EL (cell line): ENCODE measurements around the gene GJA4.
"Not testable (repeated sequence)": the region's sequence is repeated elsewhere in the genome, so short reads cannot be mapped to it uniquely, and the experiment has no call there.

ENCODE experiments used
- DNase-seq: peaks from one replicate; pipeline ENCODE4 v3.0.0-alpha.2; 2016

The GJA4 gene

DNA sequence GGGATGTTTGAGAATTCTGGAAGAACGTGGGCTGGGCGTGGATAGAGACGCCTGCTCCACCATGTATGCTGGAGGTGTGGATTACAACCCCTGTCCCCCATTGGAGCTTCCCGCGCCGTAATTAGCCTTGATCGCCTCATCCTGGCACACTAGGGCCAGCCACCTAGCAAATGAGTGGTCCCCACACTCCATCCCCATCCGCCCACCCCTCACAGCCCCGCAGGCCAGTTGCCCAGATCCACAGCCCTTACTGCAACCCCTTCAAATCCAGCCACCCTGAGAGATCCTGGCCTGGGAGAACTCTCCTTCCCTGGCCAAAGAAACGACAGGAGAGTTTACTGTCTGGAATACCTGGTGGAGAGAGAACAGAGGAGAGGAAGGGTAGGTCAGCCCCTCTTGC is 375 bp upstream of the GJA4 start:
- no peak for DNase-seq

DNA sequence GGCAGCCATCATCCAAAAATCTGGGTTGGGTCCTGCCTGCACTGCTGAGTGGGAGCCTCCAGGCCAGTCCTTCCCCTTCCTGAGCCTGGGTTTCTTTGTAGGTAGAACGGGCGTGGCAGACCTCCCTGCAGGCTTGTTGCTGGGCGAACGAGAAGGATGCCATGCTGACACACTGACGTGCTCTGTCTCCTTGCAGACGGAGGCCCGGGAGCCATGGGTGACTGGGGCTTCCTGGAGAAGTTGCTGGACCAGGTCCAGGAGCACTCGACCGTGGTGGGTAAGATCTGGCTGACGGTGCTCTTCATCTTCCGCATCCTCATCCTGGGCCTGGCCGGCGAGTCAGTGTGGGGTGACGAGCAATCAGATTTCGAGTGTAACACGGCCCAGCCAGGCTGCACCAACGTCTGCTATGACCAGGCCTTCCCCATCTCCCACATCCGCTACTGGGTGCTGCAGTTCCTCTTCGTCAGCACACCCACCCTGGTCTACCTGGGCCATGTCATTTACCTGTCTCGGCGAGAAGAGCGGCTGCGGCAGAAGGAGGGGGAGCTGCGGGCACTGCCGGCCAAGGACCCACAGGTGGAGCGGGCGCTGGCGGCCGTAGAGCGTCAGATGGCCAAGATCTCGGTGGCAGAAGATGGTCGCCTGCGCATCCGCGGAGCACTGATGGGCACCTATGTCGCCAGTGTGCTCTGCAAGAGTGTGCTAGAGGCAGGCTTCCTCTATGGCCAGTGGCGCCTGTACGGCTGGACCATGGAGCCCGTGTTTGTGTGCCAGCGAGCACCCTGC is 1.4 kb downstream of the GJA4 start:
- DNase-seq, result no peak

DNA sequence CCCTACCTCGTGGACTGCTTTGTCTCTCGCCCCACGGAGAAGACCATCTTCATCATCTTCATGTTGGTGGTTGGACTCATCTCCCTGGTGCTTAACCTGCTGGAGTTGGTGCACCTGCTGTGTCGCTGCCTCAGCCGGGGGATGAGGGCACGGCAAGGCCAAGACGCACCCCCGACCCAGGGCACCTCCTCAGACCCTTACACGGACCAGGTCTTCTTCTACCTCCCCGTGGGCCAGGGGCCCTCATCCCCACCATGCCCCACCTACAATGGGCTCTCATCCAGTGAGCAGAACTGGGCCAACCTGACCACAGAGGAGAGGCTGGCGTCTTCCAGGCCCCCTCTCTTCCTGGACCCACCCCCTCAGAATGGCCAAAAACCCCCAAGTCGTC is 2.0 kb downstream of the GJA4 start:
- no peak for DNase-seq

DNA sequence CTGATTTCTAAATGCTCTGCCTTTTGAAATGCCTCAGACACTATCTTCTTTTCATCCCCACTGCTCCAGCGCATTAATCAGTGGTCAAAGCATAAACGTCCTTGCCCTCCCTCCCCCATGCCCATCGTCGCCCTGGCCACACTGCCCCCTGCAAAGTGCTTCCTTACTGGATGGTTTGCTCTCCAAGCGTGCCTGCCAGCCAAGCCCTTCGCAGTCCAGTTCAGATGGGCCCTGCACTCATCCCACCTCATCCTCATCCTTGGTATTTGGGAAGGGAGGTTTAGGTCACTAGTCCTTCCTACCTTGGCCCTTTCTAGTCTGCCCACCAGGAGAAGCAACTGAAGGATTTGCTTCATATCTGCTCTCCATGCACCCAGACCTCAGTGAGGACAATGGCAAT is 3.1 kb downstream of the GJA4 start:
- DNase-seq, result no peak

DNA sequence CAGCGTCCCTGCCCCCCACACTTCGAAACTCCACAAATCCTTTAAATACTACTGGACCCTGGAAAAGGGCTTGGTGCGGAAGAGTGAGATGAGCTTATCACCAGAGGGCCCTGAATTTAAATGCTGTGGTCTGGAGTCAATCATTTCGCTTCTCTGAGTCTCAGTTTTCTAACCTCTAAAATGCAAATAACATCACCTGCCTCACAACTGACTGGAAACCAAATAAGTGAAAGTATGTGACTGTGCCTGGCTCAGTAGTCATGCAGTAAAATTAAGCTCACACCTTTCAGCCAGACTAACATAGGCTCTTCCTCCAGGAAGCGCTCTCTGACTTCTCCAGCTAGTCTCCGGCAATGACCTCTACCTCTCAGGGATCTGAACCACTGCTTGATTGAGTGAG is 4.2 kb downstream of the GJA4 start:
- DNase-seq, result no peak

DNA sequence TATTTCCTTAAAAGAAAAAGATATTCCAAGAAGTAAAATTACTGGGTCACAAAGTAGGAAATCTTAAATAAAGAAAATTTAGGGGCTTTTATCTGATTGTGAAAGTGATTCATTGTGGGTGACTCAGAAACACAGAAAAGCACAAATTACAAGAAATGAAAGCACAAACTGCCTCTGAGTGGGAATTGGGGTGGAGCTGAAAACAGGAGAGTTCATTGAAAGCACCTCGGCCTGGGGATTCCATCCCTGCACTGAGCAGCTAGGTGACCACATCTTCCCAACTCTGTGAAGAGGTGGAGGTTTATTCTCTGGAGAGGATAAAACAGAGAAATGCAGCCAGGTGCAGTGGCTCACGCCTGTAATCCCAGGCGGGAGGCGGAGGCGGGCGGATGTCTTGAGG is 7.4 kb downstream of the GJA4 start:
- no peak for DNase-seq

DNA sequence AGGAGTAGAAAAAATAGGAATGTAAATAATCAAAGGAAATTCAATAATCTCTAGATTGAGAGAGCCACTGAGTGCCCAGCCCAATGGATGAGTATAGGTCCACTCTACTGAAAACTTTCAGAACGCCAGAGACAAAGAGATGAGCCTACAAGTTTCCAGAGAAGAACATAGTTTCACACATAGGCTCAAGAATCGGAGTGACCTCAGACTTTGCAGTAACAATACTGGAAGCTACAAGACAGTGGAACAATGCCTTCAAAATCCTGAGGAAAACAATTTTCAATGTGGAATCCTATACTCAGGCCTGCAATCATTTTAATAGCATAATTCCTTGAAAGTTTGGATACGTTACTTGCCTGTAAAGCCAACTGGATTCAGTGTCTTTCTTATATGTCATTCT is 11.0 kb downstream of the GJA4 start:
- no peak for DNase-seq

DNA sequence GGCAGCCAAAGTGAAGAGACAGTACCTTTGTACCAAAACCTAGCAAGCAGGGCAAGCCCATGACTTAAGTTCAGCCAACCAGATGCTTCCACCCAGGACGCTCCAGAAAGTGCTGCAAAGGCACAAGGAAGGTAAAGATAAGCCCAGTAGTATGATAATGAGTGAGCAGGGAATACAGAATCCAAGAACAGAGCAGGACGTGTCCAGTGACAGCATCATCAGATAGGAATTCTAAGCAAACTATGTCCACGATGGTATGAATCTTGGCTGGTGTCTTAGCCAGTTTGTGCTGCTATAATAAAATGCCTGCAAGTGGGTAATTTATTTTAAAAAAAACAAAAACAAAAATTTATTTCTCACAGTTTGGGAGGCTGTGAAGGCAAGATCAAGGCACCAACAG is 13.6 kb downstream of the GJA4 start:
- DNase-seq, result peak; percentile 52

DNA sequence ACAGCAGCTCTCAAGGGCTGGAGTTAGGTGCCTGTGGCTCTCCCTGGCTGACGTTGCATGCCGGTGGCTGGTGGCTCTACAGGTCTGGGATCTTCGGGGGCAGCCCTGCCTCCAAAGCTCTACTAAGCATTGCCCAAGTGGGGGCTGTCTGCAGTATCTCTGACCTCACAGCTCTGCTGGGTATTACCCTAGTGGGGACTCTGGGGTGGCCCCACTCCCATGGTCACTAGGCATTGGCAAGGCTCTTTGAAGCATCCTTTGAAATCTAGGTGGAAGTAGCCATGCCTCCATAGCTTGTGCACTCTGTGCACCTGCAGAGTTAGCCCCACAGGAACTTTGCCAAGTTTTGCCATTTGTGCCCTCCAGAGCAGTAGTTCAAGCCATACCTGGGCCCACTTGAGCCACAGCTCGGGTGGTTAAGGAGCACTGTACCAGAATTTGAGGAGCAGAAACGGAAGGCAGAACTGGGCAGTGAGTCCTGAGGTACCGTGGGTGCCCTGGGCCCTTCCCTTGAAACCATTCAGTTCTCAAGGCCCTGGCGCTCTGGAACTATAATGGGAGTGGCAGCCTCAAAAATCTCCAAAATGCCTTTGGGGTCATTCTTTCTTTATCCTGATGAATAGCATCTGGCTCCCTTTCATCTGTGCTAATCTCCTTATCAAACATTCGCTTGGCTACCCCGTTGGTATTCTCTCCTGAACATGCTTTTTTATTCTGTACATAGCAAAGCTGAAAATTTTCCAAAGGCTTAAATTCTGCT is 15.4 kb downstream of the GJA4 start:
- DNase-seq, result no peak

DNA sequence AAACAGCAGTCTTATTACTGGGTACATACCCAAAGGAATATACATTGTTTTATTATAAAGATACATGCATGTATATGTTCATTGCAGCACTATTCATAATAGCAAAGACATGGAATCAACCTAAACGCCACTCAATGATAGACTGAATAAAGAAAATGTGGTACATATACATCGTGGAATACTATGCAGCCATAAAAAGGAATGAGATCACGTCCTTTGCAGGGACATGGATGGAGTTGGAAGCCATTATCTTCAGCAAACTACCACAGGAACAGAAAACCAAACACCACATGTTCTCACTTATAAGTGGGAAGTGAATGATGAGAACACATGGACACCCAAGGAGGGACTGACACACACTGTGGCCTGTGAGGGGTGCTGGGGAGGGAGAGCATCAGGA is 18.0 kb downstream of the GJA4 start:
- DNase-seq, result not testable (repeated sequence)

DNA sequence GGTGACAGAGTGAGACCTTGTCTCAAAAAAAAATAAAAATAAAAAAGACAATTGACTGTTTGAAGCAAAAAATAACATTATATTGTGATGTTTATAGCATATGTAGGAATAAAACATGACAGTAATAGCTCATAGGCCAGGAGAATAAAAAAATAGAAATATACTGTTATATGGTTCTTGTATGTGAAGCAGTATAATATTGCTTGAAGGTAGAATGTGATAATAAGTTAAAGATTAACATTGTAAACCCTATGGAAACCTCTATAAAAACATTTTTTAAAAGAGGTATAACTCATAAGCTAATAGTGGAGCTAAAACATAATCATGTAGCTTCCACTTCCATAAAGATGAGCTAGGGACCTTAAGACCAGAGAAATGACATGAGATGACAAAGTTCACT is 23.5 kb downstream of the GJA4 start:
- DNase-seq, result no peak

DNA sequence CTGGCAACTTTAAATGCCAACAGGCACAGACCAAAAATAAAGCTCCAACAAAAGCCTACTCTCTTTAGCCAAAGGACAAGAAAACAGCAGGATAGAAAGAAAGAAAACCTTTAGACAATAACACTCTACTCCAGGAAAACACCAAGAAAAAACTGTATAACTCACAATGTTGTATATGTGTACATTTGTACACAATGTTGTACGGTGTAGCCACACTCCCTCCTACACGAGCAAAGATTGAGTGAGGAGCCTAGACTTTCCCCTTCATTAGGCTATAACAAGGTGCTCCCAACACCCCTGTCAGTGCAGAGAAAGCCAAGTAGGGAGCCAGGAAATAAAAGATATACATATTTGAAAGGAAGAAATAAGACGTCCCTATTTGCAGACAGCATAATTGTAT is 24.0 kb downstream of the GJA4 start:
- no peak for DNase-seq

DNA sequence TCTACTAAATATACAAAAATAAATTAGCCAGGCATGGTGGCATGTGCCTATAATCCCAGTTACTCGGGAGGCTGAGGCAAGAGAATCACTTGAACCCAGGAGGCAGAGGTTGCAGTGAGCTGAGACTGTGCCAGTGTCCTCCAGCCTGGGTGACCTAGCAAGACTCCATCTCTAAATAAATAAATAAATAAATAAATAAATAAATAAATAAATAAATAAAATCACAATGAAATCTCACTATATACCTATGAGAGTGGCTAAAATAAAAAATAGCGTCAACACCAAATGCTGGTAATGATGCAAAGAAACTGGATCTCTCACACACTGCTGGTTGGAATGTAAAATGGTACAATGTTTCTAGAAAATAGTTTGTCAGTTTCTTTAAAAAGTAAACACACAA is 26.1 kb downstream of the GJA4 start:
- not testable (repeated sequence) for DNase-seq

DNA sequence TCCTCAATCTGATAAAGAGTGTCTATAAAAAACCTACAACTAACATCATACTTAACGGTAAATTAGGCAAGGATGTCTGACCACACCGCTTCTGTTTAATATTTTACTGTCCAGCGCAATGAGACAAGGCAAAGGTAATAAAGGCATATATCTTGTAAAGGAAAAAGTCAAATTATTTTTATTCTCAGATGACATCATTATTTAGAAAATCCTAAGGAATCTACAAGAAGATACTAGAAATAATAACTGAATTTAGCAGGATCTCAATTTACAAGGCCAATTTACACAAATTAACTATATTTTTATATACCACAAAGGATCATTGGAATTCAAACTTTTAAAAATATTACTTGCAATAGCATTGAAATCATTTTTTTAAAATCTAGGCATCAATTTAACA is 29.4 kb downstream of the GJA4 start:
- no peak for DNase-seq

DNA sequence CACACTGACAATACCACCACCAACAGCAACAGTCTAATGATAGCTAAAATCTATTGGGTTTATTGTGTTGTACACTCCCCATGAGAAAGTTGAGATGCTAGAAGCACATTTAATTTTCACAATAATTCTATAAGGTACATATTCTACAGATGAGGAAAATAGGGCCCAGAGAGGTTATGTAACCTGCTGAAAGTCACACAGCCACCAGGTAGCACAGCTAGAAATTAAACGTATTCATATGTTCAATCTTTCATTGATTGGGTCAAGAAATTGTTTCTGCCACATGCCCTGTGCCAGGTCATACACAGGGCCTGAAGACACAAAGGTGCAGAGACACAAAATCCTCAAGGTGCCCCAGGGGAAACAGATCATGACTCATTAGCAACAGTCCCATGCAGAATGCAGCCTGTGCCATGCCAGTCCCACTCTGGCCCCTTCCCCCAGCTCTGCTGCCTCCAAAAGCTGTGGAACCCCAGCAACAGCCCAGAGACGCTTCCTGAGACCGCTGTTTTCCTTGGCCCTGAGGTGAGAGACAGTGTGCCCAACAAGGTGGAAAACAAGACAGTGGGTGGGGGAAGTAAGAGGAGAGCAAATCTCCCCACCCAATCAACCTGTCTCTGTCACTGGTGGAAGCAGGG is 32.1 kb downstream of the GJA4 start:
- no peak for DNase-seq

DNA sequence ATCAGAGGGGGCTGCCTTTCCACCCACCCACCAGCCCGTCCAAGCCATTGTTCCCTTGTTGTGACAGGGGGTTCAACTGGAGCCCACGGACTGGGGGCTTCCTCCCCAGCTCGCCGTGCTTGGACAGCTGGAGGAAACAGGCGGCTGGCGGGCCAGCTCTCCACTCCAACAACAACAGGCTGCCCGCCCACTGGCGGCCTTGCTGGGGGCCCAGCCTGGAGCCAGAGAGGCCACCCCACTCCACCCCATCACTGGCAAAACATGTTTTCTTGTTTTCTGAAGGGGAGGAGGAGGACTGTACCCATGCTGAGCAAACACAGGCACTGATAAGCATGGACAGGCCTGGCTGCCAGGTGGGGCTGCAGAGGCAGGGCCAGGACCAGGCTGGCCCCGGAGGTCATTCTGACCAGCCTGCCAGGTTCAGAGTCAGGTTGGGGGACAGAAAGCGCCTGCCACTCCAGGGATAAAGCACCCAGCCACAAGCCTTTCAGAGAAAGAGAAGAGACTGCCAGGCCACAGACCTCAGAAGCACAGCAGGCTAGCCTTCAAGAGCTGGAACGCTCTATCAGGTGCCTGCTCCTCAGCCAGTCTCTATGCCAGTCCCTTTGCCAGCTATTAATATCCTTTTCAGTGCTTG is 32.8 kb downstream of the GJA4 start:
- no peak for DNase-seq

DNA sequence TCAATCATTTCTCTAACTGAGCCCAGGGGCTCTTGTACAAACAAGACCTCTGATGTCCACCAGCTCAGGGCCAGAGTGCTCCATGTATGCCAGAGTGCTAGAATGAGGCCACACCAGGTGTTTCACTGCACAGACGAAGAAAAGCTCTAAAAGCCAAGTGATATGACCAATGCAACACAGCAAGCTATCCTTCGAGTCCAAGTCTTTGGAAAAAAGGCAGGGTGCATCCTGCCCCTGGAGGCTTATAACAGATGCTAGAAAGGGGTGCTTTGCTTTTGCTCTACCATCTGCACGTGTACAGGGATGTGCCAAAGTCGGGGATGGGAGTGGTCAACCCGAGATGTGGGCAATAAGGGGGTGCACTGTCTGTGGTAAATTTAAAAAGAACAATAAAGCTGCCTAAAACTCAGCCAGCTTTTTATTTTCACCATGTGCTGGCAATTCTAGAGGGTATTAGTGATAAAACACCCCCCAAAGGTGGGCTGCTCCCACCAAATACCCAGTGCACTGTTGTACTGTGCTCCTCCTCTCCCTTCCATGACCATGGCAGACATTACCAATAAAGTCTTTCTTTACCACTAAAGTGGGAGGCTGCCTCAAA is 34.6 kb downstream of the GJA4 start:
- DNase-seq, result no peak

DNA sequence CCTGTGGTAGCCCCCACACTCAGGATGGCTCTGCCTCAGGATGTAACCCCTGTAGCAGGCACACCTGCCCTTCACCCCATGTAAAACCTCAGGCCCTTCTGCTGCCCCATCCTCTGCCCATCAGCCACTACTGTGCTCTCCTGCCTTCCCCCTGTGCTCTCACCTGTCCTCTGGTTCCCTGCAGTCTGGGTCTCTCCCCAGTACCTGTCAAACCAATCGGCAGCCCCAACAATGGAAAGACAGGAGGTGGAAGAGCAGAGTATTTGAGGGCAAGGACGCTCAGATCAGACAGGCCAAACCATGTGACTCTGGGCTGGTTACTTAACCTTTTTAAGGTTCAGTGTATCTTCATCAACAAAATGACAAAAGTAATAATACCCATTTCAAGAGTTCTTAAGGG is 35.8 kb downstream of the GJA4 start:
- DNase-seq, result no peak

DNA sequence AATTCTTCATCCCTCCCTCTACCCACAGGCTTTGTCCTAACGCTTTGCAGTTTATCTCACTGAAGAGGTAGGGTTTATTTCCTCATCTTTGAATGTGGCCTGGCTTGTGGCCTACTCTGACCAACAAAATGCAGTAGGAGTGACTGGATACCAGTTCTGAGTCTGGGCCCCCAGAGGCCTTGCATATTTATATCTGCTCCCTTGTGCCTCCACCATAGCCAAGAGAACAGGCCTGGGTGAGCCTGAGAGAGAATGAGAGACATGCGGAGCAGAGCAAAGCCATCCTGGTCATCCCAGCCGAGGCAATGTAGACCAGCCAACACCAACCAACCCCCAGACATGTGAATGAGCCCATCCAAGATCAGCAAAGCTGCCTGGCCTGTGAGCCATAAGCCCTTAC is 36.5 kb downstream of the GJA4 start:
- no peak for DNase-seq

DNA sequence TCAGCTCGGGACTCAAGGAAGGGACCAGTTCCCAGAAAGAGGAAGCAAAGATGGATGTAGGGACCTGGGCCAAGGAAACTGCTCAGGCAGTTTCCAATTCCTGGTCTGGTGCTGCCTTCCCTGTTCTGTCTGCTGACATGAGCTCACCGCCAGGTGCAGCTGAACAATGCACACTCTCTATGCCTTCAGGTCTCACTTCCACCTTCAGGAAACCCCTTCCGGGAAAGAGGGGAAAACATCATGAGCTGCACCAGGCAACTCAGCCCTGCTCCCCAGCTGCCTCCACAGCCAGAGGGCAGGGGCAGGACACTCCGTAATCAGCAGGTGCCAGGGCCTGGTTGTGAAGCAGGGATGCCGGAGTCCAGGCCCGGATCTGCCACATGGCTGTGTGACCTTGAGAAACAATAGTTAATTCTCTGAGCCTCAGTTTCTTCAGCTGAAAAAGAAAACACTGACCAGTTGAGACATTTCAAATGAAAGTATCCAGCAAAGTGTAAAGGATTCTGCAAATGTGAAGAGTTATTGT is 39.0 kb downstream of the GJA4 start:
- no peak for DNase-seq

DNA sequence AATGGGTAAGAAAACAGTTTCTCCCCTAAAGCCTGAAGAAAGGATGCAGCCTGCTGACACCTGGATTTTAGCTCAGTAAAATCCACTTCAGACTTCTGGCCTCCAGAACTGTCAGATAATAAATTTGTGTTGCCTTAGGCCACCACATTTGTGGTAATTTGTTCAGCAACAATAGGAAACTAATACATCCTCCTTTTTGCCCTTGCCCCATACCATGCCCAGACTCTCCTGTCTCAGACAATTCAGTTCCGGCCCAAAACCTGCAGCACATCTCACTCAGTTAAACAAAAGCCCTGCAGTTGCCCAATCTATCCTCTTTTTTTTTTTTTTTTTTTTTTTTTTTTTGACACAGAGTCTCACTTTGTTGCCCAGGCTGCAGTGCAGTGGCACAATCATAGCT is 40.9 kb downstream of the GJA4 start:
- DNase-seq, result no peak

DNA sequence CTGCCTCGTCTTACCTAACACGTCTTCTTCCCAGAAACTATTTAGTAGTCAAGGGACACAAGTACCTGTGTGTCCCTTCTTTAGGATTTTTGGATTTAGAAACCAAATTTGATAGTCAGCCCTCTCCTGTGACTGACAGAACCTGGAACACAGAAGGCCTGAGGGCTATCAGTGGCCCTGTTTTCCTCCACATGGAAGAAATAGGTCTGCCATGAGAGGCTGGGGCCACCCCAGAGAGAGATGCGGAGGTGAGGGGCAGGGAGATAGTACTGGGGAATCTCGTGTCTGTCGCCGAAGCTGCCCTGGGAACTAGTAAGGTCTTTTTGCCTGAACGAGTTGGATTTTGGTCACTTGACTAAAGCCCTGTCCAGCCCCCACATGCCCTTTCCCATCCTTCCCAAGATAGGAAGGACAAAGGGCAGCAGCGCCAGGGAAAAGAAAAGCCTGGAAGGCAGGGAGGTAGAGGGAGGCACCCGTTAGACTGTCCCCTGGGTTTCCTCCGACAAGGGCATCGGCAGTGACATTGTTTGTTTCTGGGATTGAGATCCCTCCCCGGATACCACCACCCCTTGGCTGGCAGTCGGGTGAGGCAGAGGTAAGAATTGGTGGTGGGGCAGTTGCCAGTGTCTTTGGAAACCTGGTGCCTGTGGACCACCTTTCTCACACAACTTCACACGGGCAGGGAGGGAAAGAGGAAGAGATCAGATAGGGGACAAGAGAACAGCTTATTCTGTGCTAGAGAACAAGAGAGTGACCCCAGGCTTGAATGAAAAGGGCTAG is 46.9 kb downstream of the GJA4 start:
- no peak for DNase-seq
